H9 (cell line): ENCODE results near the gene TLK2. TPM values are rescaled to one million over a fixed set of nuclear protein-coding genes. Genes with fewer than 3 reads are reported as not detected.

Experiments
- DNase-seq: peaks from one replicate; pipeline ENCODE4 v3.0.0-alpha.2; 2017
- H2AFZ ChIP-seq: one replicate; pipeline ENCODE4 v1.6.1; 2013; ENCODE audit warnings: mild to moderate bottlenecking, low read length, control low read depth, moderate library complexity
- H2AK5ac ChIP-seq: 2 replicates; pipeline ENCODE4 v1.6.1; 2013; ENCODE audit warnings: low read length, control low read depth, mixed read lengths; ENCODE audit not compliant: insufficient read length
- H2BK120ac ChIP-seq: one replicate; pipeline ENCODE4 v1.6.1; 2013; ENCODE audit warnings: low read depth, mild to moderate bottlenecking, low read length, control low read depth, inconsistent platforms; ENCODE audit not compliant: poor library complexity, severe bottlenecking
- H2BK12ac ChIP-seq: 2 replicates; pipeline ENCODE4 v1.6.1; 2013; ENCODE audit warnings: low read length, control low read depth, mixed read lengths, low read depth; ENCODE audit not compliant: insufficient read length
- H2BK15ac ChIP-seq: 2 replicates; pipeline ENCODE4 v1.6.1; 2013; ENCODE audit warnings: low read depth, low read length, control low read depth
- H2BK20ac ChIP-seq: one replicate; pipeline ENCODE4 v1.6.1; 2013; ENCODE audit warnings: low read depth, mild to moderate bottlenecking, low read length, control low read depth, inconsistent platforms; ENCODE audit not compliant: poor library complexity, severe bottlenecking
- H2BK5ac ChIP-seq: 2 replicates; pipeline ENCODE4 v1.6.1; 2013; ENCODE audit warnings: low read length, control low read depth, mixed read lengths; ENCODE audit not compliant: insufficient read length
- H3K14ac ChIP-seq: 2 replicates; pipeline ENCODE4 v1.6.1; 2013; ENCODE audit warnings: low read length, control low read depth; ENCODE audit not compliant: insufficient read depth
- H3K18ac ChIP-seq: 2 replicates; pipeline ENCODE4 v1.6.1; 2013; ENCODE audit warnings: low read depth, mild to moderate bottlenecking, mixed read lengths, low read length, control low read depth; ENCODE audit not compliant: insufficient read length
- H3K23ac ChIP-seq: 2 replicates; pipeline ENCODE4 v1.6.1; 2013; ENCODE audit warnings: low read length, control low read depth, mixed read lengths, low read depth; ENCODE audit not compliant: insufficient read length
- H3K23me2 ChIP-seq: 2 replicates; pipeline ENCODE4 v1.6.1; 2013; ENCODE audit warnings: low read depth, mild to moderate bottlenecking, mixed read lengths, low read length, control low read depth; ENCODE audit not compliant: insufficient read length, poor library complexity, severe bottlenecking
- H3K27ac ChIP-seq: 2 replicates; pipeline ENCODE4 v1.5.1; 2013; ENCODE audit warnings: low read length, control low read depth, mixed read lengths, low read depth; ENCODE audit not compliant: insufficient read length
- H3K27me3 ChIP-seq: 2 replicates; pipeline ENCODE4 v1.6.1; 2013; ENCODE audit warnings: low read length, control low read depth, inconsistent platforms; ENCODE audit not compliant: insufficient read depth
- H3K4ac ChIP-seq: 2 replicates; pipeline ENCODE4 v1.6.1; 2013; ENCODE audit warnings: low read depth, mild to moderate bottlenecking, control low read depth, inconsistent platforms, low read length, moderate library complexity
- H3K4me1 ChIP-seq: 2 replicates; pipeline ENCODE4 v1.6.1; 2013; ENCODE audit warnings: low read length, control low read depth, inconsistent platforms; ENCODE audit not compliant: insufficient read depth
- H3K4me2 ChIP-seq: 2 replicates; pipeline ENCODE4 v1.6.1; 2013; ENCODE audit warnings: low read length, control low read depth, mixed read lengths; ENCODE audit not compliant: insufficient read length, insufficient read depth
- H3K56ac ChIP-seq: 2 replicates; pipeline ENCODE4 v1.6.1; 2013; ENCODE audit warnings: low read depth, mild to moderate bottlenecking, mixed read lengths, low read length, control low read depth; ENCODE audit not compliant: insufficient read length
- H3K79me1 ChIP-seq: 2 replicates; pipeline ENCODE4 v1.6.1; 2013; ENCODE audit warnings: low read depth, mild to moderate bottlenecking, moderate library complexity, low read length, control low read depth, inconsistent platforms; ENCODE audit not compliant: insufficient read depth, poor library complexity, severe bottlenecking
- H3K79me2 ChIP-seq: 2 replicates; pipeline ENCODE4 v1.6.1; 2013; ENCODE audit warnings: low read length, control low read depth, inconsistent platforms; ENCODE audit not compliant: insufficient read depth
- H3K9ac ChIP-seq: 2 replicates; pipeline ENCODE4 v1.6.1; 2013; ENCODE audit warnings: low read length, control low read depth, mixed read lengths; ENCODE audit not compliant: insufficient read length; ENCODE audit errors: extremely low read depth
- H3K9me3 ChIP-seq: one replicate; pipeline ENCODE4 v1.6.1; 2013; ENCODE audit warnings: low read depth, low read length, inconsistent platforms; ENCODE audit not compliant: control insufficient read depth
- H3T11ph ChIP-seq: one replicate; pipeline ENCODE4 v1.6.1; 2013; ENCODE audit warnings: mild to moderate bottlenecking, low read length, control low read depth, inconsistent platforms
- H4K20me1 ChIP-seq: one replicate; pipeline ENCODE4 v1.6.1; 2013; ENCODE audit not compliant: control insufficient read depth, insufficient read length, insufficient read depth
- H4K5ac ChIP-seq: 2 replicates; pipeline ENCODE4 v1.6.1; 2013; ENCODE audit warnings: low read depth, mild to moderate bottlenecking, mixed read lengths, low read length, control low read depth; ENCODE audit not compliant: insufficient read length
- H4K8ac ChIP-seq: replicated peaks from 2 replicates; pipeline ENCODE4 v1.6.1; 2013; ENCODE audit warnings: low read length, control low read depth, mixed read lengths, low read depth; ENCODE audit not compliant: insufficient read length
- H4K91ac ChIP-seq: 2 replicates; pipeline ENCODE4 v1.6.1; 2013; ENCODE audit warnings: low read depth, mild to moderate bottlenecking, moderate library complexity, mixed read lengths, low read length, control low read depth; ENCODE audit not compliant: insufficient read length
- H3K27ac Mint-ChIP-seq, 3 experiments: 2 replicates in 2 of 3; 3 replicates in 1 of 3; pipeline ENCODE4 v1.8.0; 2020 to 2021; ENCODE audit warnings: mixed read lengths in 3 of 3, mild to moderate bottlenecking in 1 of 3, moderate library complexity in 1 of 3
- H3K27me3 Mint-ChIP-seq: 2 replicates; pipeline ENCODE4 v1.8.0; 2021; ENCODE audit warnings: low read depth, mild to moderate bottlenecking, moderate library complexity, mixed read lengths
- H3K36me3 Mint-ChIP-seq, 3 experiments: 2 replicates in 2 of 3; 3 replicates in 1 of 3; pipeline ENCODE4 v1.8.0; 2020 to 2021; ENCODE audit warnings: low read depth in 3 of 3, mixed read lengths in 3 of 3; ENCODE audit not compliant: insufficient read depth in 1 of 3
- H3K4me1 Mint-ChIP-seq, 2 experiments: 2 replicates each; pipeline ENCODE4 v1.8.0; 2020; ENCODE audit warnings: mixed read lengths in 2 of 2
- H3K4me3 Mint-ChIP-seq, 2 experiments: 2 replicates in 1 of 2; 3 replicates in 1 of 2; pipeline ENCODE4 v1.8.0; 2020 to 2021; ENCODE audit warnings: mild to moderate bottlenecking in 2 of 2, mixed read lengths in 2 of 2, moderate library complexity in 1 of 2
- H3K9me3 Mint-ChIP-seq, 2 experiments: 2 replicates in 1 of 2; 3 replicates in 1 of 2; pipeline ENCODE4 v1.8.0; 2020; ENCODE audit warnings: mild to moderate bottlenecking in 2 of 2, mixed read lengths in 2 of 2, moderate library complexity in 1 of 2
- CTCF ChIP-seq: fragments of 200-600 bp; sonication (generic); conservative IDR thresholded peaks from 3 replicates; pipeline ENCODE4 v1.8.0; 2021; ENCODE audit warnings: antibody characterized with exemption, mild to moderate bottlenecking
- WGBS: extraction: QIAGEN DNeasy Blood & Tissue Kit; methylation state at CpG from one replicate; pipeline ENCODE4 v1.1.7; 2013; ENCODE audit warnings: missing lambda C conversion rate, low lambda C conversion rate, mixed read lengths; ENCODE audit not compliant: insufficient read length; ENCODE audit errors: extremely low coverage; 5-methylcytosine and 5-hydroxymethylcytosine counted together
- total RNA-seq: library from RNA; stranded (reverse); gene quantifications from 2 replicates; pipeline ENCODE4 v1.2.1, GENCODE V29; 2021

The TLK2 gene
- total RNA-seq, 1 experiment from 2014 or later: 63.7 TPM

- no peak overlapping the region for H3K27ac ChIP-seq
- H3K27me3 ChIP-seq: no peaks in the 10 kb centered on the region
- no peaks in the 10 kb centered on the region for H3K79me1 ChIP-seq
- no peak overlapping the region for H2BK12ac ChIP-seq
- H3K18ac ChIP-seq: no peak overlapping the region
- H4K20me1 ChIP-seq: no peaks in the 10 kb centered on the region
- H3K9me3 ChIP-seq: no peaks in the 10 kb centered on the region
- no CpG with 5 or more reads among the region's 1 CpG for WGBS
- Mint-ChIP-seq H3K4me3 (no peak overlapping the region), H3K27me3 (no peaks in the 10 kb centered on the region), H3K36me3 (peaks cover 8 to 58% (median 54%) of the 10 kb centered on the region in 3 experiments; a peak in 6 of 7 replicates), H3K27ac (no peak overlapping the region; a peak in 1 of 7 replicates), H3K9me3 (no peaks in the 10 kb centered on the region), H3K4me1 (no peaks in the 10 kb centered on the region)
- H3K23ac ChIP-seq: no peak overlapping the region
- no peak overlapping the region for H2AK5ac ChIP-seq
- H2BK120ac ChIP-seq: no peak overlapping the region
- TF ChIP-seq CTCF: no peak
- no peak overlapping the region for H2BK15ac ChIP-seq
- no peaks in the 10 kb centered on the region for H3K79me2 ChIP-seq
- no peaks in the 10 kb centered on the region for H3K23me2 ChIP-seq
- no peak overlapping the region for H2BK5ac ChIP-seq
- H2AFZ ChIP-seq: no peak overlapping the region
- H3K4me1 ChIP-seq: no peaks in the 10 kb centered on the region; the same call in 1 of the 2 replicates
- H4K91ac ChIP-seq: no peak overlapping the region
- H2BK20ac ChIP-seq: no peak overlapping the region
- no peak overlapping the region for H4K5ac ChIP-seq
- H4K8ac ChIP-seq: no peak overlapping the region
- H3T11ph ChIP-seq: no peak overlapping the region
- no peak overlapping the region for H3K14ac ChIP-seq
- DNase-seq: no peak
- H3K56ac ChIP-seq: no peak overlapping the region
- H3K4ac ChIP-seq: no peak overlapping the region
- no peak overlapping the region for H3K4me2 ChIP-seq
- H3K9ac ChIP-seq: no peak overlapping the region
Observed at GRCh38 chr17:62581764-62582163, 103.1 kb downstream of the TLK2 start.
